Kidney (tissue), 14 donors: ENCODE results near the gene ZDHHC14. TPM values are rescaled to one million over a fixed set of nuclear protein-coding genes. Genes with fewer than 3 reads are reported as not detected.
A peak's percentile ranks its signal among the peaks of the same experiment; 100 is the strongest.

Experiments used
- DNase-seq, 5 donors: peaks; one replicate each; pipeline ENCODE4 v3.0.0-alpha.2; 2013 to 2020
- FAIRE-seq: peaks from 2 replicates; lab custom pipeline; 2012; peaks lifted over from hg19 to GRCh38; lab: Jason Lieb, UNC
- H3K27ac ChIP-seq, 2 donors: one replicate each; pipeline ENCODE4 v1.7.0; 2013; ENCODE audit warnings: low read depth in 2 of 2, low read length in 2 of 2, inconsistent platforms in 1 of 2
- H3K27me3 ChIP-seq: one replicate; pipeline ENCODE4 v1.7.1; 2013; ENCODE audit warnings: low read length, inconsistent platforms; ENCODE audit not compliant: control insufficient read depth, insufficient read depth
- H3K36me3 ChIP-seq, 3 donors: one replicate each; pipeline versions ENCODE4 v1.7.0 to v1.7.1; 2013; ENCODE audit warnings: low read length in 3 of 3, control low read depth in 1 of 3, inconsistent platforms in 1 of 3; ENCODE audit not compliant: insufficient read depth in 3 of 3, control insufficient read depth in 2 of 3
- H3K4me1 ChIP-seq, 3 donors: one replicate each; pipeline versions ENCODE4 v1.7.0 to v1.7.1; 2013; ENCODE audit warnings: low read length in 3 of 3, inconsistent platforms in 1 of 3, low read depth in 1 of 3; ENCODE audit not compliant: control insufficient read depth in 2 of 3, insufficient read depth in 2 of 3
- H3K4me3 ChIP-seq, 3 donors: one replicate each; pipeline versions ENCODE4 v1.7.0 to v1.8.1; 2013; ENCODE audit warnings: low read length in 3 of 3, control low read depth in 1 of 3, inconsistent platforms in 1 of 3
- H3K9ac ChIP-seq, 3 donors: one replicate each; pipeline versions ENCODE4 v1.7.0 to v1.7.1; 2013; ENCODE audit warnings: low read length in 3 of 3, control low read depth in 1 of 3, inconsistent platforms in 1 of 3
- H3K9me3 ChIP-seq, 3 donors: one replicate each; pipeline versions ENCODE4 v1.7.0 to v1.7.1; 2013; ENCODE audit warnings: low read length in 3 of 3, control low read depth in 1 of 3, inconsistent platforms in 1 of 3; ENCODE audit not compliant: control insufficient read depth in 2 of 3, insufficient read depth in 1 of 3
- CTCF ChIP-seq: IDR thresholded peaks from 3 replicates; pipeline ENCODE4 v1.5.1; 2012; ENCODE audit warnings: mild to moderate bottlenecking, moderate library complexity, borderline replicate concordance; ENCODE audit not compliant: insufficient read depth; ENCODE audit errors: extremely low read depth
- intact Hi-C: fragments of 100-400 bp; cut with DNase I; formaldehyde crosslinking; loops from one replicate; pipeline ENCODE4 v1.11.1; 2022
- polyA plus RNA-seq: library from polyadenylated mRNA; stranded (reverse); fragments of 350-450 nt; fragmentation: Illumina TruSeq; extraction: RNeasy Lipid Tissue Mini Kit (QIAGEN cat#74804); gene quantifications from one replicate; pipeline ENCODE4 v1.2.3, GENCODE V29; 2014; ENCODE audit warnings: low read depth, low replicate concordance; ENCODE audit not compliant: insufficient read depth
- total RNA-seq: library from RNA; stranded (reverse); fragmentation: NEBNext Ultra II Directional; extraction: Animal tissue kit (Norgen Biotek cat#: 25700); gene quantifications from one replicate; pipeline ENCODE4 v1.2.1, GENCODE V29; 2021
- donor health status: control.
- donor health status: control.
- donor health status: control.
- donor health status: control.
- donor health status: control.
- donor health status: DM: yes; HTN: yes; CAD: no.
- donor health status: Normal renal cell carcinoma (clear cell type).

The ZDHHC14 gene
- total and polyA plus RNA-seq, 2 donors from 2014 or later = 13.5 to 26.7 TPM

- Histone ChIP-seq H3K9me3 (no peaks in the 10 kb centered on the region), H3K9ac (no peak overlapping the region), H3K4me1 (peaks cover 0 to 19% (median 2%) of the 10 kb centered on the region in 3 donors), H3K27me3 (no peaks in the 10 kb centered on the region), H3K4me3 (no peak overlapping the region), H3K36me3 (no peaks in the 10 kb centered on the region), H3K27ac (peak overlapping the region; percentile 49 to 53)
- FAIRE-seq = no peak
- peak in 1 of 5 donors; percentile 65 for DNase-seq
- intact Hi-C loops = no loop called here
- TF ChIP-seq CTCF = no peak
Observed at GRCh38 chr6:157614026-157614568, 233.1 kb downstream of the ZDHHC14 start.

- FAIRE-seq (no peak), DNase-seq (no peak)
- H3K27ac ChIP-seq = peak overlapping the region; percentile 47 to 62
- H3K4me3 ChIP-seq = no peak overlapping the region
- H3K36me3 ChIP-seq = no peaks in the 10 kb centered on the region
- peak overlapping the region in 1 of 3 donors; percentile 59 for H3K9ac ChIP-seq
- peaks cover 0 to 19% (median 2%) of the 10 kb centered on the region in 3 donors for H3K4me1 ChIP-seq
- no peaks in the 10 kb centered on the region for H3K9me3 ChIP-seq
- intact Hi-C loops = no loop called here
- no peaks in the 10 kb centered on the region for H3K27me3 ChIP-seq
- TF ChIP-seq CTCF = no peak
Observed at GRCh38 chr6:157615420-157615769, 234.4 kb downstream of the ZDHHC14 start.

- FAIRE-seq = no peak
- no peak for TF ChIP-seq CTCF
- H3K4me1 ChIP-seq = peaks cover 0 to 19% (median 5%) of the 10 kb centered on the region in 3 donors
- H3K4me3 ChIP-seq = no peak overlapping the region
- no peak for DNase-seq
- no peak overlapping the region for H3K27ac ChIP-seq
- H3K36me3 ChIP-seq = no peaks in the 10 kb centered on the region
- intact Hi-C loops = no loop called here
- no peaks in the 10 kb centered on the region for H3K9me3 ChIP-seq
- no peak overlapping the region for H3K9ac ChIP-seq
- H3K27me3 ChIP-seq = no peaks in the 10 kb centered on the region
Observed at GRCh38 chr6:157615951-157616350, 235.0 kb downstream of the ZDHHC14 start.

- peak; percentile 66 for FAIRE-seq
- Histone ChIP-seq H3K4me3 (no peak overlapping the region), H3K36me3 (no peaks in the 10 kb centered on the region), H3K9me3 (no peaks in the 10 kb centered on the region), H3K9ac (no peak overlapping the region), H3K27me3 (no peaks in the 10 kb centered on the region), H3K4me1 (peaks cover 0 to 4% (median 3%) of the 10 kb centered on the region in 3 donors), H3K27ac (peak overlapping the region in 1 of 2 donors; percentile 65)
- intact Hi-C loops = no loop called here
- no peak for DNase-seq
- no peak for TF ChIP-seq CTCF
Observed at GRCh38 chr6:157620944-157621343, 240.0 kb downstream of the ZDHHC14 start.
